B cell (primary cell): Measurements from ENCODE around the gene CIT. TPM values are rescaled to one million over a fixed set of nuclear protein-coding genes. Genes with fewer than 3 reads are reported as not detected.

Experiments
- ATAC-seq: fragments of 200-7000 bp; cut with Tn5 transposase; one replicate; pipeline ENCODE4 v1.10.0; 2021; ENCODE audit warnings: low read depth, mild to moderate bottlenecking, moderate number of reproducible peaks, moderate library complexity
- CTCF ChIA-PET: fragments of 350-600 bp; sonication (Branson Sonifier 250); formaldehyde crosslinking; loops from one replicate; lab custom pipeline; 2021; ENCODE audit warnings: antibody characterized with exemption, inconsistent platforms; lab: Charles Lee
- POLR2A ChIA-PET: fragments of 350-600 bp; sonication (Branson Sonifier 250); formaldehyde crosslinking; loops from one replicate; lab custom pipeline; 2021; ENCODE audit warnings: antibody characterized with exemption; lab: Charles Lee
- DNase-seq: peaks from one replicate; pipeline ENCODE4 v3.0.0; 2013
- H2AFZ ChIP-seq: 2 replicates; pipeline ENCODE4 v1.6.1; 2012; ENCODE audit warnings: mild to moderate bottlenecking, low read depth, low read length; ENCODE audit not compliant: insufficient read depth, poor library complexity, severe bottlenecking
- H3K27ac ChIP-seq, 2 donors: 1 replicate in 1 of 2; 2 replicates in 1 of 2; pipeline ENCODE4 v1.5.1; 2012 to 2013; ENCODE audit warnings: low read length in 2 of 2, mild to moderate bottlenecking in 2 of 2, moderate library complexity in 1 of 2
- H3K27me3 ChIP-seq, 4 experiments: fragments of 200-600 bp in 1 of 4; sonication (generic) in 1 of 4; replicated peaks in 1 of 4; 1 replicate in 2 of 4; 2 replicates in 2 of 4; pipeline versions ENCODE4 v1.6.1 to v1.7.0; 2013 to 2016; ENCODE audit warnings: low read length in 3 of 4, mild to moderate bottlenecking in 2 of 4, mixed read lengths in 1 of 4, moderate library complexity in 1 of 4; ENCODE audit not compliant: insufficient read depth in 4 of 4, control insufficient read depth in 3 of 4; ENCODE audit errors: control extremely low read depth in 1 of 4
- H3K36me3 ChIP-seq, 2 experiments: replicated peaks in 1 of 2; 1 replicate in 1 of 2; 2 replicates in 1 of 2; pipeline versions ENCODE4 v1.6.1 to v1.7.1; 2013; ENCODE audit warnings: low read length in 1 of 2; ENCODE audit not compliant: insufficient read depth in 2 of 2, control insufficient read depth in 1 of 2; ENCODE audit errors: control extremely low read depth in 1 of 2, extremely low read depth in 1 of 2
- H3K4me1 ChIP-seq, 2 donors: fragments of 200-600 bp in 1 of 2; sonication (generic) in 1 of 2; 1 replicate in 1 of 2; 2 replicates in 1 of 2; pipeline versions ENCODE4 v1.5.1 to v1.6.1; 2013 to 2017; ENCODE audit warnings: low read length in 2 of 2; ENCODE audit not compliant: control insufficient read depth in 2 of 2, insufficient read depth in 2 of 2
- H3K4me2 ChIP-seq: replicated peaks from 2 replicates; pipeline ENCODE3; 2012; ENCODE audit warnings: mild to moderate bottlenecking, low read depth, low read length; ENCODE audit not compliant: poor library complexity, severe bottlenecking
- H3K4me3 ChIP-seq, 5 experiments: fragments of 200-600 bp in 1 of 5; sonication (generic) in 1 of 5; 1 replicate in 3 of 5; 2 replicates in 2 of 5; pipeline versions ENCODE4 v1.5.1 to v1.7.0; 2011 to 2016; ENCODE audit warnings: low read length in 4 of 5, mild to moderate bottlenecking in 4 of 5, low read depth in 2 of 5, control low read depth in 1 of 5, moderate library complexity in 1 of 5; ENCODE audit not compliant: insufficient read depth in 1 of 5; ENCODE audit errors: control extremely low read depth in 1 of 5, extremely low read depth in 1 of 5
- H3K79me2 ChIP-seq: fragments of 200-600 bp; sonication (generic); one replicate; pipeline ENCODE4 v1.6.0; 2016; ENCODE audit warnings: low read length; ENCODE audit not compliant: control insufficient read depth, insufficient read depth
- H3K9ac ChIP-seq: fragments of 200-600 bp; sonication (generic); 2 replicates; pipeline ENCODE4 v1.6.1; 2017; ENCODE audit warnings: mild to moderate bottlenecking, low read length, moderate library complexity
- H3K9me3 ChIP-seq, 3 donors: one replicate each; pipeline versions ENCODE4 v1.6.1 to v1.7.1; 2013; ENCODE audit warnings: low read length in 2 of 3; ENCODE audit not compliant: control insufficient read depth in 2 of 3, insufficient read depth in 1 of 3; ENCODE audit errors: control extremely low read depth in 1 of 3
- H4K20me1 ChIP-seq: 2 replicates; pipeline ENCODE4 v1.6.0; 2012; ENCODE audit warnings: mild to moderate bottlenecking, low read length; ENCODE audit not compliant: insufficient read depth, control insufficient read depth, poor library complexity, severe bottlenecking
- H3K27ac Mint-ChIP-seq: one replicate; pipeline ENCODE4 v1.8.0; 2021; ENCODE audit warnings: mixed read lengths
- H3K27me3 Mint-ChIP-seq: one replicate; pipeline ENCODE4 v1.8.0; 2021; ENCODE audit warnings: mixed read lengths
- H3K4me1 Mint-ChIP-seq: one replicate; pipeline ENCODE4 v1.8.0; 2021; ENCODE audit warnings: mixed read lengths
- H3K4me3 Mint-ChIP-seq: one replicate; pipeline ENCODE4 v1.8.0; 2021; ENCODE audit warnings: mixed read lengths
- H3K9me3 Mint-ChIP-seq: one replicate; pipeline ENCODE4 v1.8.0; 2022; ENCODE audit warnings: mixed read lengths; ENCODE audit not compliant: insufficient read depth
- EZH2 ChIP-seq: IDR thresholded peaks from 2 replicates; pipeline ENCODE4 v1.6.1; 2012; ENCODE audit warnings: borderline replicate concordance, low read depth, mild to moderate bottlenecking, moderate library complexity, low read length; ENCODE audit not compliant: insufficient read depth, poor library complexity, severe bottlenecking
- WGBS: methylation state at CpG from one replicate; pipeline ENCODE4 v1.1.5; 2013; ENCODE audit warnings: missing lambda C conversion rate; ENCODE audit not compliant: insufficient coverage; 5-methylcytosine and 5-hydroxymethylcytosine counted together
- intact Hi-C: fragments of 100-400 bp; cut with micrococcal nuclease; formaldehyde crosslinking; loops from one replicate; pipeline ENCODE4 v1.10.0; 2022
- polyA plus RNA-seq: library from polyadenylated mRNA; depleted of rRNA; stranded (reverse); fragments of >200 nt; gene quantifications from 2 replicates; pipeline ENCODE4 v1.2.3, GENCODE V29; 2012
- total RNA-seq, 2 donors: library from RNA; stranded (reverse); fragments of 120-200 nt in 1 of 2; gene quantifications; 1 replicate in 1 of 2; 2 replicates in 1 of 2; pipeline versions ENCODE4 v1.2.3 to v1.2.4, GENCODE V29; 2013 to 2022
- TF ChIP-seq, protein P1 (sequence below): fragments of 200-600 bp; IDR thresholded peaks from one replicate; pipeline ENCODE4 v1.8.0; 2022; ENCODE audit warnings: antibody characterized with exemption, mild to moderate bottlenecking

CIT gene
- total and polyA plus RNA-seq, 2 donors (not counting 1 experiment from before 2014, with no cell fraction given) = 1.4 to 6.1 TPM

DNA sequence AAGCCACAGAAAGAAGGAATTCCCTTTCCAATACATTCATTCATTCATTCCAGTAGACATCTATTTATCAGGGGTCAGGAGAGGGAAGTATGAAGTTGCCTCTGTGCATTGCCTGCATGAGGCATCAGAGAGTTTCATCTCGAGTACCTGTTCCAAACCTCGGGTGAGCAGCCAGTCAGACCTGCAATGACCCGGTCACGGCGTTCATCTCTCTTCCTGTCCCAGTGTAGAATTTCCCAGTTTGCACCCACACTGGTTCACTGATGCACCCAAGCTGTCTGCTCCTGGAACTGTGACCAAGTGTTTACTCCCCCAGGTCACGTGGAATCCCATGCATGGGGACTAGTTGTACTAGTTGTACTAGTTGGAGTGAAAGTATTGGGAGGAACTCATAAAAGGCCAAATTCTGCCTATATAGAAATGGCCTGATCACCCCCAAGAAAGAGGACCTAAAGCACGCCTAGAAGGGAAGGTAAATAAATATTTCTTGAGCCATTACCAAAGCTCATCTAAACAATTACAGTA, 231.5 kb downstream of the CIT start:
- H3K4me1 Mint-ChIP-seq = no peaks in the 10 kb centered on the region
- TF ChIP-seq, protein P1, sequence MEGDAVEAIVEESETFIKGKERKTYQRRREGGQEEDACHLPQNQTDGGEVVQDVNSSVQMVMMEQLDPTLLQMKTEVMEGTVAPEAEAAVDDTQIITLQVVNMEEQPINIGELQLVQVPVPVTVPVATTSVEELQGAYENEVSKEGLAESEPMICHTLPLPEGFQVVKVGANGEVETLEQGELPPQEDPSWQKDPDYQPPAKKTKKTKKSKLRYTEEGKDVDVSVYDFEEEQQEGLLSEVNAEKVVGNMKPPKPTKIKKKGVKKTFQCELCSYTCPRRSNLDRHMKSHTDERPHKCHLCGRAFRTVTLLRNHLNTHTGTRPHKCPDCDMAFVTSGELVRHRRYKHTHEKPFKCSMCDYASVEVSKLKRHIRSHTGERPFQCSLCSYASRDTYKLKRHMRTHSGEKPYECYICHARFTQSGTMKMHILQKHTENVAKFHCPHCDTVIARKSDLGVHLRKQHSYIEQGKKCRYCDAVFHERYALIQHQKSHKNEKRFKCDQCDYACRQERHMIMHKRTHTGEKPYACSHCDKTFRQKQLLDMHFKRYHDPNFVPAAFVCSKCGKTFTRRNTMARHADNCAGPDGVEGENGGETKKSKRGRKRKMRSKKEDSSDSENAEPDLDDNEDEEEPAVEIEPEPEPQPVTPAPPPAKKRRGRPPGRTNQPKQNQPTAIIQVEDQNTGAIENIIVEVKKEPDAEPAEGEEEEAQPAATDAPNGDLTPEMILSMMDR = no peak
- TF ChIP-seq EZH2 = no peak
- H2AFZ ChIP-seq = no peak overlapping the region
- no peak overlapping the region for H3K4me3 Mint-ChIP-seq
- ATAC-seq (no peak), DNase-seq (no peak)
- H4K20me1 ChIP-seq = no peaks in the 10 kb centered on the region
- peaks cover 0 to 9% (median 0%) of the 10 kb centered on the region in 4 experiments for H3K27me3 ChIP-seq
- WGBS = 95% methylated on average over 5 of the region's 7 CpGs
- H3K4me3 ChIP-seq = no peak overlapping the region
- H3K36me3 ChIP-seq = no peaks in the 10 kb centered on the region
- ChIA-PET POLR2A (no interaction called here), CTCF (no interaction called here)
- H3K9me3 ChIP-seq = peaks cover 0 to 2% (median 0%) of the 10 kb centered on the region in 3 donors
- intact Hi-C loops = no loop called here
- H3K27ac Mint-ChIP-seq = no peak overlapping the region
- peaks cover 2% of the 10 kb centered on the region for H3K9me3 Mint-ChIP-seq
- H3K4me1 ChIP-seq = no peaks in the 10 kb centered on the region
- H3K9ac ChIP-seq = no peak overlapping the region
- H3K79me2 ChIP-seq = no peaks in the 10 kb centered on the region
- no peak overlapping the region for H3K4me2 ChIP-seq
- H3K27ac ChIP-seq = no peak overlapping the region
- peaks cover 40% of the 10 kb centered on the region for H3K27me3 Mint-ChIP-seq

DNA sequence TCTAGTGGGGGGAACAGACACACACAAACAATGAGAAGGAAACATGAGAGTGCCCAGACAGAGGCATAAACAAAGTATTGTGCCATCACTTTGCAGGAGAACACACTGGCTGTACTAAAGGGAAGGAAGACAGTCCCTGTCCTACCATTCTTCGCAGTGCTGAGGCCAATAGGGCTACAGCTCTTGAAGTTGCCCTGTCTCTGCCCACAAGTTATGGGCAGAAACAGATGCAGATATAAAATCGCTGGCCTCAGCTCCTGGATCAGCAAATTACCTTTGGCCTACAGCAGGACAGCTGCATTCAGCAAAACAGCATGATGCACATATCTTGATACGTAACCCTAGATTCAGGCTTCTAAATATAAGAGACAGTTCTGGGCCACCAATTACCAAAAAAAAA, 232.2 kb downstream of the CIT start:
- Histone ChIP-seq H4K20me1 (no peaks in the 10 kb centered on the region), H3K27me3 (peaks cover 0 to 9% (median 0%) of the 10 kb centered on the region in 4 experiments), H3K79me2 (no peaks in the 10 kb centered on the region), H3K36me3 (no peaks in the 10 kb centered on the region), H2AFZ (no peak overlapping the region), H3K9me3 (peaks cover 0 to 2% (median 0%) of the 10 kb centered on the region in 3 donors), H3K4me1 (no peaks in the 10 kb centered on the region), H3K4me3 (no peak overlapping the region), H3K4me2 (no peak overlapping the region), H3K27ac (no peak overlapping the region), H3K9ac (no peak overlapping the region)
- DNase-seq = no peak
- Mint-ChIP-seq H3K9me3 (no peaks in the 10 kb centered on the region), H3K4me1 (no peaks in the 10 kb centered on the region), H3K4me3 (no peak overlapping the region), H3K27me3 (peaks cover 40% of the 10 kb centered on the region), H3K27ac (no peak overlapping the region)
- TF ChIP-seq, protein P1 = no peak
- no peak for TF ChIP-seq EZH2
- 85% methylated on average over 2 of the region's 3 CpGs for WGBS
- ChIA-PET CTCF (no interaction called here), POLR2A (no interaction called here)
- intact Hi-C loops = no loop called here
- no peak for ATAC-seq
